ENCODE measurements around the gene PNKP.

The PNKP gene

DNA sequence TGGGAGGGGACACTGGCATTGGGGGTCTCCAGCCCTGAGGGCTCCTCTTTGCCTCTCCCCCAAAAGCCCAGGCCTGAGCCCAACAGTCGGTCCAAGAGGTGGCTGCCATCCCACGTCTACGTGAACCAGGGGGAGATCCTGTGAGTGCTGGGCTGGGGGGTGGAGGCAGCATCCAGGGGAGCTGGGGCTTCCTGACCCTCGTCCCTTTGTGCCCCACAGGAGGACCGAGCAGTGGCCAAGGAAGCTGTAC lies 9.6 kb downstream of the PNKP start:
- DNase-seq = no peak

DNA sequence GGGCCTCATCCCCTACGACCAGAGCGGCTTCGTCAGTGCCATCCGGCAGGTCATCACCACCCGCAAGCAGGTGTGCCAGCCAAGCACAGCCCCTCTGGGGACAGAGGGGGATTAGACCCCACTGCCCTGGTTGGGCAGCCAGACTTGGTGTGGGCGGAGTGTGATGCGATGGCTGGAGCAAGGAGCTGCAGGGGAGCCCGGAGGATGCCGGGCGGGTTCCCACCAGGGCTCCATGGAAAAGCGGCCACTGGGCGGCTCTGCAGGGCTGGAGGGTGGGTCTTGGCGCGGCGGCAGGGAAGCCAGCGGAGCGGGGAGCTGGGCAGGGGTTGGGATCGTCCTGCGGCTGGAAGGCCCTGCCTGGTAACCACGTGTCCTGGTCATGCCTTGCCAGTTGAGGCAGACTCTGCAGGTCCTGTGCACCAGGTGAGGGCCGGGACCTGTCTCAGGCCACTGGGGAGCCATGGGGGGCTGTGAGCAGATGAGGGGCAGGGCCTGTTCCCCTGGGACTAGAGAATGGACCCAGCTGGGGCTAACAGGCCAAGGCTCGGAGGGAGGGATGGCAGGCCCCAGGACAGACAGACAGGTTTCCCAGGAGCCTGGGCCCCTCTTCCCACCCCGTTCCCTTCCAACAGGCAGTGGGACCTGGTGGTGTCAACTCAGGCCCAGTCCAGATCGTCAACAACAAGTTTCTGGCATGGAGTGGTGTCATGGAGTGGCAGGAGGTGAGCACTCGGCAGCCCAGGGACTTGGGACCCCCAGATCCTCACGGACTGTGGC lies 10.1 kb downstream of the PNKP start:
- no peak for DNase-seq

DNA sequence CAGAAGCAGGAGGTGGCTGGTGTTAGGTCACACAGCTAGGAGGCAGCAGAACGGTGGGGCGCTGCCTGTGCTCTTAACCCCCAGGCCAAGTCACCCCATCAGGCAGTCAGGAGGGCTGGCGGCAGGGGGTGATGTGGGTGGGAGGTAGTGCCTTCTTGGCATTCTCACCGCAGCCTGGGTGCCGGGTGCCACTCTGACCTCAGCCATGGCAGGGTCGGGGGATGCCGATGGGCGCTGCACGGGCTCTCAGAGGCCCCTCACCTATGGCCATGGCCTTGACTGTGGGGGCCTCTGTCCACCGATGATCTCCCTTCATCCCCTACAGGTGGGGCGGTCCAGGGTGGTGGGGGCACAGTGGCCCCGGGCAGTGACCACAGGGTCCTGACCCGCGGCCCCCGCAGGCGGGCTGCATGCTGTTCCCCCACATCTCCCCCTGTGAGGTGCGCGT lies 10.8 kb downstream of the PNKP start:
- DNase-seq = no peak

DNA sequence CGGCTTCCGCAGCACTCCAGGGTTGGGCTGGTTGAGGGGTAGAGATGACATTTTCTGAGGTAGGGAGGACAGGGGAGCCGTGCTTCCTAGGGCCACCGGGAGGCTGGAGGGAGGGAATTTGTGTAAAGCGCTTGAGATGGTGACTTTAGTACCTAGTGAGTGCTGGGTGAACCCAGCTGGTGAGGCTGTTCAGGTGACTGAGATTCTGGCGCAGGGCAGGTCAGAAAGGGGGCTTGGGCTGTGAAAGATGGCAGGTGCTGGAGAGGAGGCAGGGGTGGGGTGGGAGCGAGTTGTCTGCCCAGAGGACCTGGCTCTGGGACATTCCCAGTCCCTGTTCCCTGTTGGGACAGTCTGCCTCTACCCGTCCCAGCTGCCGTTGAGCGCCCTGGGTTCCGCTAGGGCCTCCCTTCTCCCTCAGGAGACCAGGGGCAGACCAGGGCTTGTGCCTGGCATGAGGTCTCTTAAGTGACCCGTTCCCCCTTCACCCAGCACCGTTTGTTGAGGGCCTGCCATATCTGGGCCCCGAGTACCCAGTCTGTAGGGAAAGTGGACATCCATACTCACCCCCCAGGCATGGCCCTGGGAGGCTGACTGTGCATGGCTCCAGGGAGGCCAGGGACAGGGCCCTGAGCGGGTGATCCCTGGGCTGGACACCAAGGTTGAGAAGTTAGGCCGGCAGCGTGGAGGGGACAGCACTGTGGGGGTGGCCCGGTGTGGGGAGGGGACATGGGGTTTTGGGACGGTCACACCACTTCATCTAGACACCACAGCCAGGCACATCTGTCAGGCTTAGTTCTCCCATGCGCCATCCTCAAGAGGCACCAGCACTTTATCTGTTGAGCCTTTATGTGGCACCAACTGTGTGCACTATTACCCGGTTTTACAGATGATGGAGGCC lies 11.5 kb downstream of the PNKP start:
- no peak for DNase-seq

DNA sequence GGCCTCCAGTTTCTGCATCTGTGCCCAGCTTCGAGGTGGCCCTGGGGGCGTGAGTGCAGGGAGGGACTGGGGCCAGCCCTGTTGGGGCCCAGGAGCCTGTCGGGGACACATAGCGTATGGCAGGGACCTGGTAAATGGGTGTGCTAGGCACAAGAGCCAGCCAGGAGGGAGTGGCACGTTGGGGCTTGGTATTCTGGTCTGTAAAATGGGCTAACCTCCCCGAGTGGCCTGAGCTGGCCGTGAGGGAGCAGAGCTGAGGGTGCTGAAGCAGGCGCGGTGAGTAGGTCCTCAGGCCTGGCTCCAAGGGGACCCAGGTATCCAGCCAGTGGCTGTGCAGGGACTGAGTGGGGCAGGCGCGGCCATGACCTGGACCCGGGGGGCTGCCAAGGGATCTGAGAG lies 12.1 kb downstream of the PNKP start:
- no peak for DNase-seq

DNA sequence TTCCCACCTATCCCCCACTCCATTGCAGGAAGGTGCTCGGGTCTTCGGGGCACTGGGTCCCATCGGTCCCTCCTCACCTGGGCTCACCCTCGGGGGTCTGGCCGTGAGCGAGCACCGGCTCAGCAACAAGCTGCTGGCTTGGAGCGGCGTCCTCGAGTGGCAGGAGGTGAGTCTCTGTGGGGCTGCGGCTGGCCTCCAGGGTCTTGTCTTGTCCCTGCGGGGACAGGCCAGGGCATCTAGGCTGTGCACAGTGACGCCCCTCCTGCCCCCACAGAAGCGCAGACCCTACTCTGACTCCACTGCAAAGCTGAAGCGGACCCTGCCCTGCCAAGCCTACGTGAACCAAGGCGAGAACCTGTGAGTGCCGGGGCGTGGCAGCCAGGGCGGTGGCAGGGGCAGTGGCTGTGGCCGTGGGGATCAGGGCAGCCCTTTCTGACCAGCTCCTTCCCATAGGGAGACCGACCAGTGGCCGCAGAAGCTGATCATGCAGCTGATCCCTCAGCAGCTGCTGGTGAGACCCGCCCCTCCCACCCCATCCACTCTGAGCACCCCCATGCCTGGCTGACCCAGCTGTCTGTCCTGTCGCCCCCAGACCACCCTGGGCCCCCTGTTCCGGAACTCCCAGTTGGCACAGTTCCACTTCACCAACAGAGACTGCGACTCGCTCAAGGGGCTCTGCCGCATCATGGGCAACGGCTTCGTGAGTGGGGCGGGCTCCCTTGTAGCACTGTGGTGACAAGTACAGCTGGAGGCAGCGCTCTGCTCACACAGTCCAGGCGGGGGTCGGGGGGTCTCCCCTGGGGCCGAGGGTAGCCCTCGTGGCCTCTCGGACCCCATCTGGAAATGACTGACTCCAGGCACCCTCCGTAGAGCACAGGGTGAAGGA lies 12.8 kb downstream of the PNKP start:
- no peak for DNase-seq

DNA sequence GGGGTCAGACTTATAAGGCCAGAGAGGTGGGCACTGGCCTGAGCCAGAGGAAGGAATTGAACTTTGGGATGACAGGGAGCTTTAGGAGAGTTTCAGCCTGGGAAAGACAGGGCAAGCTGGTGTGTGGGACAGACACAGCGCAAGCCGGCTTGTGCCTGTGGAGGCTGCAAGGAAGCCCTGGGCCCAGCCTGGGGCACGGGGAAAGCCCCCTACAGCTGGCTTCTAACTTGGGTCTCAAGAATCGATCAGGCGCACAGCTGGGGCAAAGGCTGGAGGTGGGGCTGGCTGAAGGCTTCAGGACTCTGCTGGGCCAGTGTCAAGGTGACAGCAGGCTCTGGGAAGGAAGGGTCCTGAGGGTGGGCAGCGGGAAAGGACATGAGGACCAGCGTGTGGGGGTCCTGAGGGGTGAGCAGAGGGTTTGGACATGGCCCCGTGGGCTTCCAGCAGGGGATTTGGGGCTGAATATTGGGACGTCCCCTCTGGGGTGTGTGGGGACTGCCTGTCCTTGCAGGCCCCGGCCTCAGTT lies 13.5 kb downstream of the PNKP start:
- DNase-seq = no peak

DNA sequence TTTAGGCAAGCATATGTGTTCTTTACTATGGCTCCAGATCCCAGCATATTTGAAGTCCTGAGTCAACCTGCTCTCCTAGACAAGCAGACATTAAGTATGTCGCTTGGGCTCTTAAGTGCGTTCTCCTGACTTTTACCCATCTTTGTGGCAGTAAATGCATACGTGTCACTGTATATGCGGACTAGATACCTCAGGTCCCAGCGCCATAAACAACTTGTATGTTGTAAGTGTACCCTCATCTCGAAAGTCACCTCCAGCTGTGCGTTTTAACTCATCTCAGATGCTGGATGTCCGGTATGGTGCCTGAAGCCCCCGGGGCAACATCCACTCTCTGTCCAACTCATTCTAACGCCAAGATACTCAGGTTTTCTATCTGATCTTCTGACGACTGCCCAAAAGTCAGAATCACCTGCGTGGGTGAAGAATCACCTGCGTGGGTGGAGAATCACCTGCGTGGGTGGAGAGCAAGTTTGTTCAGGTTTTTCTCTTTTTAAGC lies 14.7 kb downstream of the PNKP start:
- no peak for DNase-seq

DNA sequence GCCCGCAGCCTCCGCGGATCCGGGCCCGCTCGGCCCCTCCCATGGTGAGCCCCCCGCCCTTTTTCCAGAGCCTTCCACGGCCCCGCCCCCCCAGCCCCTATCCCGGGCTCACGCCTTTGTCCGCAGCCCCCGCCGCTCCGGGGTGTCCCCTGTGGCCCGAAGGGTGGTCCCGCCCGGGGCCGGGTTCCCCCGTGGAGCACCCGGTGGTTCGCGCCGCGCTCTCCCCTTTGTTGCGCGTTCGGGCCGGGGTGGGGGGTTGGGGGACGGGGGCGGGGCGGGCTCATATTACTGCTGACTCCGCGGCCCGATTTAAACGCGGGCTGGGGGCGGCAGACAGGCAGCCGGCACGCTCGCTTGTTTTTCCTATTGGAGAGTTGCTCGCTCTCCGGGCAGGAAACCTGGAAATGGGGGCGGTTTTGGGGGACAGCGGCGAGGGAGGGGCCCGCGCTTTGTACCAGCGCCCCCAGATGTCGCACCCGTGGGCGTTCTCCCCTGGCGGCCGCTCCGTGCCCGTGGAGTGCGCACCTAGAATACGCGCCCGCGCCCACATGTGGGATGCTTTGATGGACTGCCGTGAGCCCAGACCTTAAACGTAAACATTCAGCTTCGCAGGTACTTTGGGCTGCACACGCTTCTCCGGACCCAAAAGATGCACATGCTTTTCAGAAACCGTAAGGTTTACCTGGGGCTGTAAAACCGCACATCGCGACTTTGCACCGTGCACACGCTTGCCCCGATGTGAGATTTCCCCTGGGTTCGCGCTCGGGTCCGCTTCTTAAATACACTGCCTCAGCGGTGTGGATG lies 15.7 kb downstream of the PNKP start:
- DNase-seq = peak; percentile 30

DNA sequence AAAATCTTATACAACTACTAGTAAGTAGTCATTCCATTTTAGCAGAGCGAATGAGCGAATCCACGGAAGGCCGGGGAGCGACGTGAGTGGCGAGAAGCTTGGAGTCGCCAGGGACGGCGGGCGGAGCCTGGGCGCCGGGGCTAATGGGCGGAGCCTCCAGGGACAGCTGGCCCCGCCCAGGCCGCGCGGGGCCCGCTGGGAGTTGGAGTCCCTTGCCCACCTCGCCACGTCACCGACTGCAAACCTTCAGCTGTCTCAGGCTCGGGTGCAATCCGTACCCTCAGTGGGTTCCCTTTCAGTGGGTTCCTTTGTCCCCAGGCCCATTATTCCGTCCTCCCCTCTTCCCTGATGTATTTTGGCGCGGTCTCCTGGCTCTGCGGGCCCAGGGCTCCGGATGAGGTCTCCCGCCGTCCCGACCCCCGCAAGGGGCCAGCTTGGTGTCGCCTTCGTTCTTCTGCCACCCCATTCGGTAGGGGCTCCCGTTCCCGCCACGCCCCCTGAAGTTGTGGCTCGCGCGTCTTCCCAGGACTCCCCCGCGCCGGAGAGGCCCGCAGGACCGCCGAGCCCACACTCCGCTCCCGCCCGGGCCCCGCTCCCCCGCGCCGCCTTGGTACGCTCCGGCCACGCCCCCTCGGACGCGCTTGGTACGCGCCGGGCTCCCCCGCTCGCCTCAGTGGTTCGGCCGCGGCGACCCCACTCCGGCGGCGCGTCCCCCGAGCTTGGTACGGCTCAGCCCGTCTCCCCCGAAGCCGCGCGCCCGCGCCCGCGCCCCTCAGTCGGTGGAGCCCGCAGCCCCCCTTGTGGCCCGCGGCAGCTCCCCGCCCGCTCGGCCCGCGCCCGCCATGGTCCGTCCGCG lies 16.7 kb downstream of the PNKP start, which contains the start of gene PTOV1:
Gene PTOV1 (plus strand): TSS at position 673 of the 856 bp plus-strand sequence.
- DNase-seq = peak; percentile 80

DNA sequence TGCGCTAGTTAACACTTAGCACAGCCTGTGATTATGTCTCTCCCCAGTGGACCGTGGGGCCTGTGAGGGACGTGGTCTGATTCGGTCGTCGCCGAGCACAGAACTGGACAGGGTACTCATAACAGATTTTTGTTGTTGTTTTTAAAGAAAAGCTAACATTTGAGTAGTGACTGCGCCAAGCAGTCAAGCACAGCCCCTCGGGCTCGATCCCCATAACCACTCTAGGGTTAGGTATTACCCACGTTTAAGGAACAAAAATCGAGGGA lies 17.2 kb downstream of the PNKP start:
- no peak for DNase-seq

DNA sequence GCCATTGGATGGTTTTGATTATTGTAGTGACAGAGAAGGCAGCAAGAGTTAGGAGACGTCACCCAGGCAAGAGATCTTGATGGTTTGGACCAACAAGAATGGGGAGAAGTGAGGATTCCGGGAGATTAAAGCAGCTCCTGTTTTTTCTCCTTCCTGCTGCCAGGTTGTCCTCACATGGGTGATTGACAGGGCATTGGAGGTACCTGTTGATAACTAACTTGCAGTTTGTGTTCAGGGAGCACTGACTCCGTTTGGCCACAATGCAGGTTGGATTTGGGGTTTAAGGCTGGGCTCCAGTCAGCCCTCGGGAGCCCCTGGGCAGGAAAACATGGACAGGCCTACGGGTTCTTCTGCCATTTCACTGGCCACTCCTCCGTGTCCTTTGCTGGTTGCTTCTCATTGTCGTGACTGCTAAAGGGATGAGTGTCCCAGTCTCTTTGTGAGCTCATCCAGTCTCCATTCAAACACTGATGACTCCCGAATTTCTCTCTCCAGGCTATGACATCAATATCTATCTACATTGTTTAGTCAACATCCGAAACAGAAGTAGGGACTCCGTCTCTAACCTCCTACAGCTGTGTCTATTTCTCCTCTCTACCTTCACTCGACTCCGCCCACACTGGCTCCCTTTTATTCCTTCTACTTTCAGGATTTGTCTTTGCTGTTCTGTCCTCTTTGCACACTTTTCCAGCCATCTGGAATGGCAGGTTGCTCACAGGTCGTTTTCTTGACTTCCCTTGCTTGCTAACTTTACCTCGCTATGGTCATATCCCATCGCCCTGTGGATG lies 17.7 kb downstream of the PNKP start:
- no peak for DNase-seq

DNA sequence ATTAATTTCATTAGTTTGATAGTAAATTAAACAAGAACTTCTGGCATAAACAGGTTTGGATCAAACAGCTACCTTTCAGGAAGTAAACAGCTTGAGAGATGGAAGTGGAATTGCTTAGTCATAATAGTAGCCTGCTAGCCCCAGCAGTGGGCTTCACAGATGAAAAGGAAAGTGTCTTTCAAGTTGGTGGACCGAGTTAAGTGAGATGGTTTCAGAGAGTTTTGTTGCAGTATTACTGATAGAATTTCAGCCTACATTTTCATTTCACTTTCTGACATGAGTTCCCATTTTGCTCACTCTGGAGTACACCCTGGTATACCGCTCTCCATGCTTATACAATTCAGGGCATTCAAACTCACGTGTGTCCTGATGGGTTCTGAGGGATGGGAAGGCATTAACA lies 18.4 kb downstream of the PNKP start:
- DNase-seq = no peak

DNA sequence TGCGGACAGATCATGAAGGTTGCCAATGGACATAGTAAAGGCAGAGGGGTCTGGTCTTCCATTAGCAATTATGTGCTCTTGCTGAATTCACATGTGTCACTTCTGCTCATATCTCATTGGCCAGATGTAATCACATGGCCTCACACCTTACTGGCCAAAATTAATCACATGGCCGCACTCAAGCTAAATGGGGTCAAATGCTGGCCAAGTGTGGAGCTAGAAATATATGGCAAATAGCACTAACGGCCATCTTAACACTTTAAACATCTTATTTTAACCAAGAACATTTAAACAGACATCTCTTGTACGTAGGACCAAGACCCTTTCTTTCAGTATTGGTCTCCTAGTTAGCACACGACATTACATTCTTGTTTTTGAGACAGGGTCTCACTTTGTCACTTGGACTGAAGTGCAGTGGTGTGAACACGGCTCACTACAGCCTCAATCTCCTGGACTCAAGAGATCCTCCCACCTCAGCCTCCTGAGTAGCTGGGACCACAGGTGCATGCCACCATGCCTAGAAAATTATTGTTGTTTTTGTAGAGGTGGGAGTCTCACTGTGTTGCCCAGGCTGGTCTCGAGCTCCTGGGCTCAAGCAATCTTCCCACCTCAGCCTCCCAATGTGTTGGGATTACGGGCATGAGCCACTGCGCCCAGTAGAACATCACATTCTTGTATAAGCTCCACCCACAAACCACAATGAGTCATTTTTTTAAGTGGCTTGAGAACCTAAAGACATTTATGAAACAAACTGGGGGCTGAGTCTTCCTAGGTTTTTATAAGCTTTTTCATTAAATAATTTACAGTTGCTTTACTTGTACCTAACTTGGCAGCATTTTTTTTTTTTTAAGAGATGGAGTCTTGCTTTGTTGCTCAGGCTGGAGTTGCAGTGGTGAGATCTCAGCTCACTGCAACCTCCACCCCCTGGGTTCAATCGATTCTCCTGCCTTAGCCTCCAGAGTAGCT lies 19.4 kb downstream of the PNKP start:
- DNase-seq = no peak

DNA sequence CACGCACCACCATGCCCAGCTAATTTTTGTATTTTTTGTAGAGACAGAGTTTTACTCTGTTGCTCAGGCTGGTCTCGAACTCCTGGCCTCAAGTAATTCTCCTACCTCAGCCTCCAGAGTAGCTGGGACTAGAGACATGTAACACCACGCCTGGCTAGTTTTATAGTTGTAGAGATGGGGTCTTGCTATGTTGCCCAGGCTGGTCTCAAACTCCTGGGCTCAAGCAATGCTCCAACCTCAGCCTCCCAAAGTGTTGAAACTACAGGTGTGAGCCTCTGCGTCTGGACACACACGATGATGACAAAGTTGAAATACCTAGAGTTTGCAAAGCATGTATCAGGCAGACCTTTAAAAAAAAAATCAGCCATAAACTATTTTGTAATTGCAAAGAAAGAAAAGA lies 21.0 kb downstream of the PNKP start:
- no peak for DNase-seq

DNA sequence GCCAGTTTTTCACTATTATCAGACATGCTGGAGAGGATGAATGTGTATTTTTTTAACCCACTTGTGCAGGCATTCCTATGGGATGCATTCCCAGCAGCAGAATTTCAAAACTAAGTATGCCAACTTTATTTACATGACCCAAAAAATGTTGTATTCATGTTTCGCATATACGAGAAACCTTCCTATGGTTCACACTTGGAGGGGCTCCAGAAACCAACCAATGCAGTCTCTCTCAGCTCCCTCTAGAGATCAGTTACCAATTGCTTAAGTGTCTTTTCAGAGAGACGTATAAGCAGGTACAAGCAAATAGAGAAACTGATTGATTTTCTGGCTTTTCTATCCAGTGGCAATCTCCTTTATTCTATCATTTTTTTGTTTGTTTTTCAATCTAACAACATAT lies 22.0 kb downstream of the PNKP start:
- DNase-seq = no peak

DNA sequence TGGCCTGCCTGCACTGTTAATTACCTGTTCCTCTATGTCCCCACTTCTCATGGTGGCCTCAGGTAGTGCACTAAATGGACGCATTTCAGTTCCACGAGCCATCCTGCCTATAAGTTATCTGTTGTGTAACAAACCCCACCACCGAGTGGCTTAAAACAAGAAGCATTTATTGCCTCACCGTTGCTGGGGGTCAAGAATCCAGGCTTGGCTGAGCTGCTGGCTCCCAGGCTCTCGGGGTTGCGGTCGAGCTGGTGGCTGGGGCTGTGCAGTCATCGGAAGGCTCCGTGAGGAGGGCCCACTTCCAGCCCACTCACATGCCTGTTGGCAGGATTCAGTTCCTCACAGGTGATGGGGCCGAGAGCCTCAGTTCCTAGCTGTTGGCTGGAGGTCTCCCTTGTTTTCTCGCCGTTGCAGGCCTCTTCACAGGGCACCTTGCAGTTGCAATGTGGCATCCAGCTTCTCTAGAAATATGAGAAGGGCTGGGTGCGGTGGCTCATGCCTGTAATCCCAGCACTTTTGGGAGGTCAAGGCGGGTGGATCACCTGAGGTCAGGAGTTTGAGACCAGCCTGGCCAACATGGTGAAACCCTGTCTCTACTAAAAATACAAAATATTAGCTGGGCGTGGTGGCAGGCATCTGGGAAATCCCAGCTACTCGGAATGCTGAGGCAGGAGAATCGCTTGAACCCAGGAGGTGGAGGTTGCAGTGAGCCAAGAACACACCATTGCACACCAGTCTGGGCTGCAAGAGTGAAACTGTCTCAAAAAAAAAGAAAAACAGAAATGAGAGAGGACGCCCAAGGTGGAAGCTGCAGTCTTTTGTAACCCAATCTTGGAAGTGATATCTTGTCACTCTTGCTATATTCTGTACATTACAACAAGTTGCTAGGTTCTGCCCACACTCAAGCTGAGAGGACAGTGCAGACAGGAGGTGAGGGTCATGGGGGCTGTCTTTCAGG lies 23.0 kb downstream of the PNKP start:
- no peak for DNase-seq

DNA sequence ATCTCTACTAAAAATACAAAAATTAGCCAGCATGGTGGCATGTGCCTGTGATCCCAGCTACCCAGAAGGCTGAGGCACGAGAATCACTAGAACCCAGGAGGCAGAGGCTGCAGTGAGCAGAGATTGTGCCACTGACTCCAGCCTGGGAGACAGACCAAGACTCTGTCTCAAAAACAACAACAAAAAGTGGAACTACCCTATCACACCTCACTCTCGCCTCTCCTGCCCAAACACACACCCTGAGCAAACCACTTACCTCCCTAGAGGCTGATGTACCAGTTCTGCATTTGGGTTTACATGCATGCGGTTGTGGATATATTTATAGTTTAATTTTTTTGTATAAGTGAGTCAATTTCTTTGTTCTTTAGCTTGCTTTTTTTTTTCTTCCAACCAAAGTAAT lies 24.1 kb downstream of the PNKP start:
- DNase-seq = no peak

All from effector CD8-positive, alpha-beta T cell (primary cell).